ENCODE measurements around the gene AHCYL2.
"Not testable (repeated sequence)": the region's sequence is repeated elsewhere in the genome, so short reads cannot be mapped to it uniquely, and the experiment has no call there.

The AHCYL2 gene

DNA sequence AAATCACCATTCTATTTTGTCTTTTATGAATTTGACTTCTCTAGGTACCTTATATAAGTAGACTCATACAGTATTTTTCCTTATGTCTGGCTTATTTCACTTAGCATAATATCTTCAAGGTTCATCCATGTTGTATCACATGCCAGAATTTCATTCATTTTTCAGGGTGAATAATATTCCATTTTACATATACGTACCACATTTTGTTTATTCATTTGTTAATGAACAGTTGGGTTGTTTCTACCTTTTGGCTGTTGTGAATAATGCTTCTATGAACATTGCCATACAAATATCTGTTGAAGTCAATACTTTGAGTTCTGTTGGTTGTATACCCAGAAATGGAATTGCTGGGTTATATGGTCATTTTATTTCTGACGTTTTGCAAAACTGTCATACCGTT lies 20.7 kb downstream of the AHCYL2 start:
- DNase-seq (ENCODE audit: low read depth) = no peak

DNA sequence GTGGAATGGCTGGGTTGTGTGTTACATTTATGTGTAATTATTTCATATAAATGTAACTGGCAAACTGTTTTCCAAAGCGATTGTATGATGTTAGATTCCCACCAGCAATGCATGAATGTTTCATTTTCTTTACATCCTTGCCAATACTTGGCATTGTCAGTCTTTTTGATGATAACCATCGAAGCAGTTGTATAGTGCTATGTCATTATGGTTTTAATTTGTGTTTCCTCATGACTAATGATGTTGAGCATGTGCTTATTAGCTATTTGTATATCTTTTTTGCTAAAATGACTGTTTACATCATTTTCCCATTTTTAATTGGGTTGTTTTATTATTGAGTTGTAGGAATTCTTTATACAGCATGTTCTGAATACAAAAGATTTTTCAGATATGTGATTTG lies 22.3 kb downstream of the AHCYL2 start:
- no peak for DNase-seq (ENCODE audit: low read depth)

DNA sequence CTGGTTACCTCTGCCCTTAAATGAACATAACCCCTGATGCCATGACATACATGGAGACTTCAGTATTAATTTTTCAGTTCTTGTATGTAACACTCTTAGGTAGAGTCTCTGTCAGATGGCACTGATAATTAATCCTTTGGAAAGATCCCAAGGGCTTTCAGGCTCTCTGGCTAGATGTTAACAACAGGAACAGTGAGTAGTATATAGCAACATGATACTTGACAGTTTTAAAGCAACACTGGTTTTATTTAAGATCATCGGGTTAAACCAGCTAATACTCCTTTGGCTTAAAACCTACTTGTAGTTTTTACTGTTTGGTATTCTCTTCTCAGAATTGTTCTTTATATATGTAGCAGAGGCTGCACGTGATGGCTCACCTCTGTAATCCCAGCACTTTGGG lies 27.3 kb downstream of the AHCYL2 start:
- no peak for DNase-seq (ENCODE audit: low read depth)

DNA sequence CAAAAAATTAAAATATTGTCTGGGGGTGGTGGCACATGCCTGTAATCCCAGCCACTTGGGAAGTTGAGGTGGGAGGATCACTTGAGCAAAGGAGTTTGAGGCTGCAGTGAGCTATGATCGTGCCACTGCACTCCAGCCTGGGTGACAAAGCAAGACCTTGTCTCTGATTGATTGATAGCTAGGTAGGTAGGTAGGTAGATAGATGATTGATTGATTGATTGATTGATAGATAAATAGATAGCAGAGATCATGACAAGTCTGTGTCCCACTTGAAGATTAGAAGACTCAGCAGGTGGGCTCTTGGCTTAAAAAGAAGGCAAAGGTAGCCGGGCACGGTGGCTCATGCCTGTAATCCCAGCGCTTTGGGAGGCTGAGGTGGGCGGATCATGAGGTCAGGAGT lies 27.8 kb downstream of the AHCYL2 start:
- not testable (repeated sequence) for DNase-seq (ENCODE audit: low read depth)

DNA sequence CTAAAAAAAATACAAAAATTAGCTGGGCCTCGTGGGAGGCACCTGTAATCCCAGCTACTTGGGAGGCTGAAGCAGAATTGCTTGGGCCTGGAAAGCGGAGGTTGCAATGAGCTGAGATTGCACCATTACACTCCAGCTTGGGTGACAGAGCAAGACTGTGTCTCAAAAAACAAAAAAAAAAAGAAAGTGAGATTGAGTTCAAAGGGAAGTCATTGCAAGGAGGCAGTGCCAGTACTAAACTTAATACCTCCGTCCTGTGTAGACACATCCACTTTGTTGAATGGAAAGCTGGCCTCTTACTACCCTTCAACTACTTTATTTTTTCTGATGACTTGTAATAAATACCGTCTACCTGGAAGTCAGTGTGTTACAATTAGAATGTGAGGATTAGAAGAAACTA lies 31.0 kb downstream of the AHCYL2 start:
- no peak for DNase-seq (ENCODE audit: low read depth)

DNA sequence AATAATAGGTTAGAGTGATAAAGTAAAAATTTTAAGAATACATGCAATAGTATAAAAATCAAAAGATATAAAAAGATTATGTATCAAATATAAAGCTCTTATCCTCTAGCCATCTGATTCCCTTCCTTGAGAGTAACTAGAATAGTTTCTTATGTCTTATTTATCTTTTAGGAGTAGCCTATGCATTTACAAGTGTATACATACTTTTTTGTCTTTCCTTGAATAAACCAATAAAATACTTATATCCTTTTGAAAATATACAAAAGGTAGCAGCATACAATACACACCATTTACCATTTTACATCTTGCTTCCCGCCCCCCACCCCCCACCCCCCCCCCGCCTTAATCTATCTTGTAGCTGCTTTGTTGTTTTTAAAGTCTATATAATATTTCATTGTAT lies 31.4 kb downstream of the AHCYL2 start:
- DNase-seq (ENCODE audit: low read depth) = no peak

DNA sequence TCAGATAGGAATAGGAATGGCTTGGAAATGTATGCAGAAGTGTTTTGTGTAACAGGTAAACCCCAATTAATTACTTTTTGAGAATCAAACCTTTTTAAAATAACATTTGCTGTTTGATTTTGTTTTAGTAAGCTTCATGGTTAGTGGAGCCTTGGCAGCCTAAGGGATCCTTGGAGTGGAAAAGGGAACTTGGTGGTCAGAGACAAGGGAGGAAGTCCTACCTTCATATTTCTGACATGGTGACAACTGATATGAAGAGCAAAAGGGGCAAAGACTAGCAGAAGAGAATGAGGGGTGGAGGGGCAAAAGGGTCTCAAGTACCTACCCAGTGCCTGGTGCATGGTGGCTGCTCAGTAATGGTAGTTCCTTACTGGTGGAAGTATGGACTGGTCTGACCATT lies 32.3 kb downstream of the AHCYL2 start:
- DNase-seq (ENCODE audit: low read depth) = no peak

DNA sequence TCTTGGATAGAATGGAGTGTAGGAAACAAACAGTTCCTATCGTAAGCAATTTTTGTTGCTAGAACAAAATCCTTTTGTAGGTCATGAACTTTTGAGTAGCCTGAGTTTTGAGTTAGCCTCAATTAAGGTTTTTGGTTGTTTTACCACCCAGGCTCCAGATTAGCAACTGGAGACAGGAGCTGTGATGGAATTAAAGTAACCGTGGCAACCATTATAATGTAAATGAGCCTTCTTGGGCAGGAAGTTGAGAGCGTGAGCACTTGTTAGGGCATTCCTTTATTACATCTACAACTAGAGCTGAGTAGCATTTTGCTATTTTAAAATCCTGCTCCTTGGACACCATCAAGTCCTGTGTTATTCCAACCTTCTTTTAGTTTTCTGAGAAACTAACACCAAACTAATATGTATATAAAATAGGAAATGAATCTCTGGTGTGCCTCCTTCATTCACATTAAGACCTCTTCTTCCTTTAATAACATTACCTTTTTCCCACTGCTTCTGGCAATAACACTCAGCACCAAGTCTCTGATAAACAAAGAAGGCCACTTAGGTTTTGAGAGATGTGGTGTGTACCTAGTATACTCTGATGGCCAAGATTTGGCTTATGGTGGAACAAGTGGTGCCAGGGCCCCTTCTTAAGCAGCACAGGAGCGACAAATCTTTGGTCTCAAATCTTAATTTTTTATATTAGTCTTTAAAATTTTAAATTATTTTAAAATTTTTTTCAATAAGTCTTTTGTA lies 34.0 kb downstream of the AHCYL2 start:
- DNase-seq (ENCODE audit: low read depth) = no peak

DNA sequence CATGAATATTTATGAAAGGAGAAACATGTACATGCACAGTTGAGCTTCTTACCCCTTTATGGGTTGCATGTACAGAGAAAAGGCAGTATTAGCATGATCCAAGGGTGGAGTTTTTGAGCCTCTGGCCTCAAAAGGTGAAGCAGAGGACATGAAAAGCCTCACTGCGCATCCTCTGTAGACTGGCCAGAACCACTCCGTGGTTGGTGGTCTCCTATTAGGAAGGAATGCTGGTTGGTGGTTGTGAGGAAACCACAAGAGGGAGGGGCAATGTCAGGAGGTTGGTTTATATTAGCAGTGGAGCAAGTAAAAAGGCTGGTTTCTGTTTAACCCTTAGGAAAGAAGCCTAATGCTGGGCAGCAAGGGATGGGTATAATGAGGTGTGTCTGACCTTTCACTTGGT lies 37.5 kb downstream of the AHCYL2 start:
- DNase-seq (ENCODE audit: low read depth) = no peak

DNA sequence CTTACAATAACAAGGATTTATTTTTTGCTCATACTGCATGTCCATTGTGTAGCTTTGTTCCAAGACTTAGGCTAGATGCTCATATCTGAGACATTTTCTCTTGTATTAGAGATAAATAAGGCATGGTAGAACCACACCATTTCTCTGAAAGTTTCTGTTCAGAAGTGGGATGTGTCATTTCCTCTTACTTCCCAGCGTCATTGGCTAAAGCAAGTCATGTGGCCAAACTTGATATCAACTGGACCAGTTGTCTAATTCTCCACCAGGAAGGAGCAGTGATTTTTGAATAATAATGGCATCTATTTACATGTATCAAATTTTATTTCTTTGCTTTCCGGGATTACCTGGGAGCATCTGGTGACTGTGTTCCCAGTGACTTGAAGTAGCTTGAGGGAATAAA lies 38.3 kb downstream of the AHCYL2 start:
- DNase-seq (ENCODE audit: low read depth) = no peak

DNA sequence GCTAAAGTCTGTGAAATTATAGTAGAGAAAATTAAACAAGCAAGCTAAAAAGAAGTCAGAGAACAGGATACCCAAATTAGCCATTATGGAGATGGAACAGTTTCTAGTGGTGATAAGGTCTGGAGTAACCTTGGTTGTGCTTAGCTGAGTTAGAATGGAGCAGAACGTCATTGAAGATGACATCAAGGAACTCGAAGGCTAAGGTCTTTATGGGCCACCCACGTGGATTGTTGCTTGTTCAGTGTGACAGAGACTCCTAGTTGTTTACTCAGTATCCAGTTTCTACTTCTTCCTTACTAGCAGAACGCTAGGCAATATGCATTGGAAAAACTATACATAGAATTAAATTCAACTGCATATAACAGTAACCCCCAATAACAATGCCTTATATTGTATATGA lies 39.7 kb downstream of the AHCYL2 start:
- DNase-seq (ENCODE audit: low read depth) = no peak

DNA sequence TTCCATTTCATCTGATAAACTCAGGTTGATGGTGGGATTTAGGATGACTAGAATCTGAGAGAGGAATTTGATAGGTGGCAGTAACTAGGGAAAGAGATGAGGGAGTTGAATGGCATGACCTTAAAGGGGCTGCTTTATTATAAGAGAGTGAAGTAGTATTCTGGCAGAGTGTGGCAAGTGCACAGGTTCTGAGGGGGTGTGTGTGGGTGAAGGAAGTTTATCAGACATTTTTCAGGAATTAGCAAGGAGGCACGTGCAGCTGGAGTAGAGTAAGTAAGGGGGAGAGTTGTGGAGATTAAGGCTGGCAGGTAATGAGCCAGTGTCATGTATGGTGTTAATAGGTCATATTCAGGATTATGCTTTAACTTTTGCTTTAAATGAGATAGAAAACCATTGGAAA lies 40.5 kb downstream of the AHCYL2 start:
- no peak for DNase-seq (ENCODE audit: low read depth)

DNA sequence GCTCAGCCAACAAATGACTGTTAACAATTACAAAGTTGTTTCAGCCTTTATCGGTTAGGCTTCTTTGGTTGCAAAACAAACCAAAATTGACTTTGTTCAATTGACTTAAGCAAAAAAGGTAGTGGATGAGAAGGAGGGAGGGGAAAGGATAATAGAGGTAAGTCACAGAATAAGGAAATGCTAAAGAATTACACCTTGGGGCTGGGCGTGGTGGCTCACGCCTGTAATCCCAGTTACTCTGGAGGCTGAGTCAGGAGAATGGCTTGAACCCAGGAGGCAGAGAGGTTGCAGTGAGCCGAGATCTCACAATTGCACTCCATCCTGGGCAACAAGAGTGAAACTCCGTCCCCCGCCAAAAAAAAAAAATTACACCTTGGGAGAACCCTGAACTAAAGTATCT lies 41.4 kb downstream of the AHCYL2 start:
- no peak for DNase-seq (ENCODE audit: low read depth)

DNA sequence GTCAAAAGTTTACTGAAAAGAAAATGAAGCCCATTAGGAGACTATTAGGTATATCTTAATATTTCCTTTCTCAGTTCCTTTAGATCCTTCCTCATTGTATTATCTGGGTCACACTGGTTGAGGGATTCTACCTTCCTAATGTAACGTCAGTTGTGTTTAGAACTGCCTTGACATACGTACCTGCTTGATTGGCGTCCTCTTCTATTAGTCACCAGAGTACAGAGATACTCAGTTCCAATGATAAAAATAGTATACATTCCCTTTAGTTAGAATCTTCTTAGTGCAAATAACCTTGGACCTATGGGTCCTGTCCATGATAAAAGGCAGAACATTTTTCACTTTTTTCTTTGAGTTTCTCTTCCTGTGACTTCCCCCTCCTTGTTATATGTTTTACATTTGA lies 45.2 kb downstream of the AHCYL2 start:
- DNase-seq (ENCODE audit: low read depth) = no peak

DNA sequence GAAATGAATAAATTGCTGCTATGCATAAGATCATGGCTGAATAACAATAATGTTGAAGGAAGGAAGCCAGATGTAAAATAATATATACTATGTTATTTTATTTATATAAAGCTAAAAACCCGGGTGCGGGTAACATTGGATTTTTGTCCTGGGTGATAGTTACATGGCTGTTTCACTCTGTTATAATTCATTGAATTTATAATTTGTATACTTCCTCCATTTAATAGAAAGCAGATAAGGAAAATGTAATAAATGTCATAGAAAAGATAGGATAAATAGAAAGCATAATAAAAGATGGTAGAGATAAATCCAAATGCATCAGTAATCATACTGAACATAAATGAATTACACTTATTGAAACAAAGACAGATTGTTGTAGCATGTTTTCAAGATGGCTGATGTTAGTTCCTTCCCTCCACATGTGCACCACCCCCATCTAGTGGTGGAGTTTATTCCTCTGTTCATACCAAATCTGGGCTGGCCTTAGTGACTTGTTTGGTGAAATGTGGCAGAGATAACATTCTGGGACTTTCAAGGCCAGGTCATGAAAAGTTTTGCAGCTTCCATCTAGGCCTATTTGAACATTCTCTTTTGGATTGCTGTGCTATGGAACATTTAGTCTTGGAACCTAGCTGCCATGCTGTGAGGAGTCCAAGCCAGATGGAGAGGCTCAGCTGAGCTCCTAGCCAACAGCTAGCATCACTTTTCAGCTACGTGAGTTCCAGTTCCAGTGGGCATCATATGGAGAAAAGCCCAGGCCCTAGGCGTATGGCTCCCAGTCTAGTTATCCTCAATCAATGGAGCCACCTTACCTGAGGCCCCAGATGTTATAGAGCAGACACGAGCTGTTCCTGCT lies 46.9 kb downstream of the AHCYL2 start:
- peak; percentile 56 for DNase-seq (ENCODE audit: low read depth)

DNA sequence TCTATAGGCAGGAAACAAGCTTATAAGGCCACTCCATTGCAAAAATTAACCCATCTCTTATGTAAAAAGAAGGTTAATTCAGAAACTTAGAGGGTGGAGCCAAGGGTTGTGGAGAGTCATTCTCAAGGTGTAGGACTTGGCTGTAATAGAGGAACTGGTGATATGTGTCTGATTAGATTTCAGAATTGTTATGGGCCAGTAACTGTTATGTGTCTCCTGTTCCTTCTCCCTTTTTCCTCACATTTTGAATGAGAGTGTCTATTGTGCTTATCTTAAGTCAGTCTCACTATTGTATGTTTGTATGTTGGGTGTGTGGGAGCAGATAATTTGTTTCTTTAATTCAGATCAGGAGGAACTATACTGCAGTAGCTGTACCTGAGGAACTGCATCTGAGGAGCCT lies 49.1 kb downstream of the AHCYL2 start:
- DNase-seq (ENCODE audit: low read depth) = no peak

DNA sequence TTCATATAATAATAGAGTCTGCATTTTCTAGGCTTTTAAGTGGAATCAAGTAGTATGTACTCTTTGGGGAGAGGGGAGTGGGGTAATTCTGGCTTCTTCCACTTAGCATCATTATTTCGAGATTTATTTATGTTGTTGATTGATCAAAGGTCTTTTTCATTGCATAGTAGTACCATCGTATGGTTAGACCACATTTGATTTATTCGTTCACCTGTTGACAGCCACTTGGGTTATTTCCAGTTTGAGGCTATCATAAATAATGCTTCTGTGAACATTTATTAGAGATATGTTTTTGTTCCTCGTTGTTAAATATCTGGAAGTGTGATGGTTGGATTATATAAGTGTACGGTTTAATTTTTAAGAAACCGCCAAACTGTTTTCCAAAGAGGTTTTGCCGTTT lies 52.8 kb downstream of the AHCYL2 start:
- no peak for DNase-seq (ENCODE audit: low read depth)

DNA sequence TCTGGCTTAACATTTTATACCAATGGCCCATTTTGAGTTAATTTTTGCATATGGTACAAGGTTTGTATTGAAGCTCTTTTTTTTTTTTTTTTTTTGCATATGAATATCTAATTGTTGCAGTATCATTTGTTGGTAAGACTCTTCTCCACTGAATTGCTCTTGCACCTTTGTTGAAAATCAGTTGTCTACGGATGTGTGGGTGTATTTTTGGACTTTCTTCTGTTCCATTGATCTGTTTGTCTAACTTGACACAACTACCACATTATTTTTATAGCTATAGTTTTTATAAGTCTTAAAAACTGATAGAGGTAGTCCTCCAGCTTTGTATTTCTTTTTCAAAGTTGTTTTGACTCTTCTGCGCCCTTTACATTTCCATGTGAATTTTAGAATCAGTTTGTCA lies 53.9 kb downstream of the AHCYL2 start:
- DNase-seq (ENCODE audit: low read depth) = no peak

DNA sequence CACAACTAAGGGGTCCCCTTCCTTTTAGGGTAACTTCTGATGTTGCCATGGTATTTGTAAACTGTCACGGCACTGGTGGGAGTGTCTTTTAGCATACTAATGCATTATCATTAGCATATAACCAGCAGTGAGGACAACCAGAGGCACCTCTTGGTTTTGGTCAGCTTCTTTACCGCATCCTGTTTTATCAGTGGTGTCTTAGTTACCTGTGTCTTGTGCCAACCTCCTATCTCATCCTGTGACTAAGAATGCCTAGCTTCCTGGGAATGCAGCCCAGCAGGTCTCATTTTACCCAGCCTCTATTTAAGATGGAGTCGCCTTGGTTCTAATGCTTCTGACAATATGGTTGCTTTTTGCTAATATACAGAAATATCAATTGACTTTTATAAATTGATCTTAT lies 54.9 kb downstream of the AHCYL2 start:
- DNase-seq (ENCODE audit: low read depth) = no peak

DNA sequence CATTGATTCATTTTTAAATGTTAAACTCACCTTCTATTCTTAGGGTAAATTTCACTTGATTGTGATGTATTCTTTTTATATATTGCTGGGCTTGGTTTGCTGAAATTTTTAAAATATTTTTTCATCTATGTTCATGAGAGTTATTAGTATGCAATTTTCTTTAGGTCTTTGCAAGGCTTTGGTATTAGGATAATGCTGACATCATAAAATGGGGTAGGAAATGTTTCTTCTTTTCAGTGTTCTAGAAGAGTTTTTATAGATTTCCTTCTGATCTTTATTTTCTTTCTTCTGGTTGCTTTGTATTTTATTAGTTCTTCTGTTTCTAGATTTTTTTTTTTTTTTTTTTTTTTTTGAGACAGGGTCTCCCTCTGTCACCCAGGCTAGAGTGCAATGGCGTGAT lies 56.3 kb downstream of the AHCYL2 start:
- DNase-seq (ENCODE audit: low read depth) = no peak

DNA sequence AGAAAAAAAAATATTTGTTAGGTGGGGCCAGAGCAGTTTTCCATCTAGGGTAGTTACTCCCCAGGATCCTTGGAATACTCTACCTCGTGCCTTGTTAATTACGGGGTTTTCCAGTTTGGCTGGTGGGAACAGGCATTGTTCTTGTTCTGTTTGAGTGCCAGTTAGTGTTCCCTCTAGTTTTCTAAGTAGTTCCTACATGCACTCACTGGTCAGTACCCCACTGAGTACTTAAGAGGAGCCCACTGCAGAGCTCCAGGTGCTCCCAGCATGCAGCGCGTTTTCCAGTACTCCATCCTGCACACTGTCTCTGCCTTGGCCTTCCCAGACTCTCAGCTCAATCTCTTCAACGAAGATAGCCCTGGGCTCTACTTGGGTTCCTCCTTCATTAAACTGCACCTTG lies 58.0 kb downstream of the AHCYL2 start:
- no peak for DNase-seq (ENCODE audit: low read depth)

DNA sequence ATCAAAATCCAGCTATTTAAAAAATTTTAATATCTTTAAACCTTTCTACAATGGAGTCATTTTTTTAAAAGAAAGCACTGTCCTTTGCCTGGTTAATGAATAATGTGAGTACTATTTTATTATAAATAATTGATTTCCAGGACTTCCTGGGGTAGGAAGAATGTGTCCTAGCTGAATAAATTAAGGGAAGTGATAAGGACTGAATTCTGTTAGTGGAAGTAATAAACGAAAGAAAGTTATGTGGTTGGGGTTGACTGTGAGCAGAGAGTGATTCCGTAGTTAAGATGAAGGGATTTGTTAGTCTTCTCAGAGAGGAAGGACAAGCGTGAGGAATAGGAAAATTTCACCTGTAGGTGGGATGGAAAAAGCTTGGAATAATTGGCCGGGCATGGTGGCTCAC lies 59.1 kb downstream of the AHCYL2 start:
- no peak for DNase-seq (ENCODE audit: low read depth)

DNA sequence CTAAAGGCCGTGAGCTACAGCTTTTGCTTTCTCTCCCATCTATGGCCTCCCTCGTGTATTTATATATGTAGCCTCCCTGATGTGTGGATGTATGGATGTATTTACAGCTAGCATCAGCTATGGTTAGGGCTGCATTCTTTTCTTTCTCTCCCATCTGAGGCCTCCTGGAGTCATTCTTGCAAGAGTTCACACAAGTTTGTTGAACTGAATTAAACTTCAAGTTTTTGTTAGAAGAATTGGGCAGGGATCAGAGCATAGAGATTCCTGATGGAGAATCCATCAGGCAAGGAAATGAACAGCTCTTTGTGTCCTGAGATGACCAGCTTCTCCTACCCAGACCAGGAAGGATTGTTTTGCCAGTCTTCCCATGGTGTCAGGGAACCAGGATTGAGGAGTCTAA lies 60.3 kb downstream of the AHCYL2 start:
- DNase-seq (ENCODE audit: low read depth) = no peak

DNA sequence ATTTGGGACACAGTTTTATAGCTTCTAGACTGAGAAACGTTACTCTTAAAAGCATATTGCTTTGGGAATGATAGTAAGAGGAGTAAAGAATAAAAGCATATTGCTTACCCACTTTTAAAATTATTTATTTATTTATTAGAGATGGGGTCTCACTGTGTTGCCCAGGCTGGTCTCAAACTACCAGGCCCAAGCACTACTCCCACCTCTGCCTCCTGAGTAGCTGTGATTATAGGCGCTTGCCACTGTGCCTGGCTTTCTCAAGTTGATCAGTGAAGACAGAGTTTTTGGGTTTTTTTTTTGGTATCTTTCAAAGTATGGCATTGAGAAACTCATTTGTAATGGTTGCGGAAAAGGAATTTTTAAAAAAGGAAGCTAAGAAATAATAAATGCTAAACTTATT lies 68.0 kb downstream of the AHCYL2 start:
- DNase-seq (ENCODE audit: low read depth) = no peak

All from activated T-cell treated with anti-CD3 and anti-CD28 coated beads for 24 hours (primary cell).